ENCODE results near the gene TIPRL.
"Not testable (repeated sequence)": the region's sequence is repeated elsewhere in the genome, so short reads cannot be mapped to it uniquely, and the experiment has no call there.

Gene TIPRL

DNA sequence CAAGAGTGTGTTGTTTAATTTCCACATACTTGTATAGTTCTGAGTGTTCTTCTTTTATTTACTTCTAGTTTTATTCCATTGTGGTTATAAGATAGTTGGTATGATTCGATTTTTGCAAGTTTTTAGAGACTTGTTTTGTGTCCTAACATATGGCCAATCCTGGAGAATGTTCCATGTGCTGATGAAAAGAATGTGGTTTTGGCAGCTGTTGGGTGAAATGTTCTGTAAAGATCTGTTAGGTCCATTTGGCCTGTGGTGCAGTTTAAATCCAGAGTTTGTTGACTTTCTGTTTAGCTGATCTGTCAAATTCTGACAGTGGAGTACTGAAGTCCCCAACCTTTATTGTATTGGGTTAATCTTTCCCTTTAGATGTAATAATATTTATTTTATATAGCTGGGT, 19.5 kb upstream of the TIPRL start:
- no peak for DNase-seq (ENCODE audit: low read depth)

DNA sequence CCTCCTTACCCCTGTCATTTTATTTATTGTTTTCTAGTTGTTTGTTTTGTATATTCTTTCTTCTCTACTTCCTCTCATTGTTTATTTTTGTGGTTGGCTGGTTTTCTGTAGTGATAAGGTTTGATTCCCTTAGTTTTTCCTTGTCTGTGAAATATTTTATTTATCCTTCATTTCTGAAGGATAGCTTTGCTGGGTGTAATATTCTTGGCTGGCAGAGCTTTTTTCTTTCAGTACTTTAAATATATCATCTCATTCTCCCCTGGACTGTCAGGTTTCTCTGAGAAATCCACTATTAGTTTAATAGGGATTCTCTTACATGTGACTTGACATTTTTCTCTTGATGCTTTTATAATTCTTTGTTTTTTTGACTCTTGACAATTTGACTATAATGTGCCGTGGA, 18.8 kb upstream of the TIPRL start:
- DNase-seq (ENCODE audit: low read depth) = no peak

DNA sequence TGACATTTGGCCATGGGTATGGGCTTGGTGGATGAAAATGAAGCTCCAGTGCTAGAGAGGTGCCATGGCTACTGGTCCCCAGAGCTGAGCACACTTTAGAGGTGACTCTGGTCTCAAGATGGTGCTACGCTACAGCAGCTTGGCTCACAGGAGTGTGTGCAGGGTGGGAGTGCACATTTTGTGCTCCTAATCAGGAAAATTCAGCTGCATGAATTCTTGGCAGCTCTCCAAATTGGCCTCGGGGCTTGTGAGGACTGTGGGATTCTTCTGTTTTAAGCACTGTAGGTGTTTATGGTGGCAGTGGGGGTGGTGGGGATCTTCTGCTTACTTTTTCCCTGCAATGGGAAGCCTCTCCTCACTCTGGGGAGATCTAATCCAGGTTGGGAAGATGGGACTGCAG, 17.3 kb upstream of the TIPRL start:
- no peak for DNase-seq (ENCODE audit: low read depth)

DNA sequence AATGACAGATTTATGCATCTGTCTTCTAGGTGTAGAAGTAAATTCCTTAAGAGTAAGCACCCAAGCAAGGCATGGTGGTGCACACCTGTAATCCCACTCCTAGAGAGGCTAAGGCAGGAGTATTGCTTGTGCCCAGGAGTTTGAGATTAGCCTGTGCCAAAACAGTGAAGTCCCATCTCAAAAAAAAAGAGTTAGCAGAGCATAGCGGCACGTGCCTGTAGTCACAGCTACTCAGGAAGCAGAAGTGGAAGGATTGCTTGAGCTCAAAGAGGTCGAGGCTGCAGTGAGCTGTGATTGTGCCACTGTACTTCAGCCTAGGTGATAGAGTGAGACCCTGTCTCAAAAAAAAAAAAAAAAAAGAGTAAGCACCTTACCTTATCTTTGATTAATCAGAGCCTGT, 15.1 kb upstream of the TIPRL start:
- no peak for DNase-seq (ENCODE audit: low read depth)

DNA sequence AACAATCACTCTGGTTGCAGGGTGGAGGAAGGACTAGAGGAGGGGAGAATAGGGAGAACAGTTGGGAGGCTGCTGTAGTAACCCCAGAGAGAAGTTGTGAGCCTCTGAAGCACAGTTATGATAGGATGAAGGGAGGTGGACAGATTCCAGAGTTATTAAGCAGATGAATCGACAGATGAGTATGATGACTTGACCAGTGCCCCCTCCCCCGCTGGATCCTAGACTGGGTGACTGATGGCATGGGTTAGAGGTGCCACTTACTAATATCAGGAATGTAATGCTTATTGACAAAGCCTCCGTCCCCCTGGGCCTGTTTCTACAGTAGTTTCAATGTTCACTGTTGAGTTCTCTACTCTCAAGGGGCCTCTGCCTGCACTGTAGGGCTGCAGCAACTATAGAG, 14.0 kb upstream of the TIPRL start:
- DNase-seq (ENCODE audit: low read depth) = no peak

DNA sequence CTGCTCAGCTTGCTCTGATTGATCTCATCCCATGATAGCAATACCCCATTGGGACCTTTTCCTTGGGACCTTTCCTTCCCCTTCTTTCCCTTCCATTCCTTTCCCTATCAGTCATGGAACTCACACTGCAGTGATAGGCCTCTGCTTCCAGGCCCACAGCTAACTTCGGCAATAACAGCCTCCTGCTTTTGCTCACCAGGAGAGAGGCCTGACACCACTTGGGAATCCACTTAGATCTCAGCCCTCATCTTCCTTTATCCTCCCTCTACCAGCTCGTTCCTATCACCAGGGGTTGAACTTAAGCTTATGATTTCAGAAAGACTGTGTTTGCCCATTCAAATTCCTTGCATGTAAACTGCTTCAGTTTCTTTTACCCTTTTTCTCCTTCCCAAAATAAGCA, 11.0 kb upstream of the TIPRL start:
- no peak for DNase-seq (ENCODE audit: low read depth)

DNA sequence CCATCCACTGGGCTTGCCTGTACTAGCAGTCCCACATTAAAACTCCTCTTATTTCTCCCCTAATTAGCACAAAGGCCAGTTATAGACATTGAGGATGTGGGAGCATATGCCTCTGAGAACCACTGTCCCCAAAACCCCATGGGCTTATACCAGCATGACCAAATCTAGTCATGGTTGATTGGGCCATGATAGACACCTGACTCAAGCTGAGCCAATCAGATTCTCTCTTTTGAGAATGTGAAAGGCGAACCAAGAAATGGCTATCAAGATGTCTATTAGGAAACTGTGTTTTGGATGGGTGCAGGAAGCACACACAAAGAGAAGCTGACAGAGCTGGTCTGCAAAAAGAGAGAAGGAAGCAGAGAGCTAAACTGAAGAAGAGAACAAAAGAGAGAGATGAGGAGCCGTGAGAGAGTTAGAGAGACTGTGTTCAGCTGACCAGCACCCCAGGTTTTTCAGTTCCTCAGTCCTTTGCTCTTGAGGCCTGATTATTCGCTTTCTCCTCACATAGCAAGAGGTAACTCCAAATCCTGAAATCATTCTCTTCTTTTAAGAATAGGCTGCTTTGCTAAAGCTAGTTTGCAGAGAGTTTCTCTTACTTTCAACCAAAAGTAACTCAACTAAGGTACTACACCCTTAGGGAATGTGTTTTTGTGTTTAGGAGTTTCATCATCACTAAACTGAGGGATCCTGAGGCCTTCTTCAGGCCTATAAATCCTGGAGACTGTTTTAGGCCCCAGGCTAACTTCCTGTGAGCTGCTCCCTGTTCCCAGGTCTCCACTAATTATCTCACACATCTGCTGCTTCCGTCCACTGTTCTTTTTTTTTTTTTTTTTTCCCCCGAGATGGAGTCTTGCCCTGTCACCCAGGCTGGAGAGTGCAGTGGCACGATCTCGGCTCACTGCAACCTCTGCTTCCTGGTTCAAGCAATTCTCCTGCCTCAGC, 7.9 kb upstream of the TIPRL start:
- no peak for DNase-seq (ENCODE audit: low read depth)

DNA sequence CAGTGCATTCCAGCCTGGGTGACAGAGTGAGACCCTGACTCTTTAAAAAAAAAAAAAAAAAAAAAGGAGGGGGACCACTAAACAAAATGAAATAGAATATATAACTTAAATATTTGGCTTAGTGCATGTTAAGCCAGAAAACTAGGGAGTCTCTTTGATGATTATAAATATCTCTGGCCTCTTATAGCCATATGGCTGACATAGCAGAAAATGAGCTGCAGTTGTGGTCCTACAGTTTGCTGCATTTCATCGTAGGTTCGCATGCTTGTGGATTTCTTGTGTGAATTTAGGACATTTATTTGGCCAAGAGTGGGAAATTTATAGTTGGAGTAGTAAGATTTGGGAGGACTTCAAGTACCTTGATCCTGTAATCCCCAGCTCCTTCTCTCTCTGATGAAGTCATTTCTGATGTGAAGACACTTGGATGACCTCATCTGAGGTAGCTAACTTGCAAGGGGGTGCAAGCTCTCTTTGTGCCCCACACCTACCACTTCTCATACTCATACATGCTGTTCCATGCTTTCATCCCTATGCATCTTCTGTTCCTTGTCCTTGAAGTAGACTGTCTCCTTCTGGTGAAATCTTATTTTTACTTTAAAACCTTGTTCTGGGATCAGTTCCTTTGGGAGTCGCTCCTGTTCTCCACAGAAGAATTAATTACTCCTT, 6.4 kb upstream of the TIPRL start:
- DNase-seq (ENCODE audit: low read depth) = no peak

DNA sequence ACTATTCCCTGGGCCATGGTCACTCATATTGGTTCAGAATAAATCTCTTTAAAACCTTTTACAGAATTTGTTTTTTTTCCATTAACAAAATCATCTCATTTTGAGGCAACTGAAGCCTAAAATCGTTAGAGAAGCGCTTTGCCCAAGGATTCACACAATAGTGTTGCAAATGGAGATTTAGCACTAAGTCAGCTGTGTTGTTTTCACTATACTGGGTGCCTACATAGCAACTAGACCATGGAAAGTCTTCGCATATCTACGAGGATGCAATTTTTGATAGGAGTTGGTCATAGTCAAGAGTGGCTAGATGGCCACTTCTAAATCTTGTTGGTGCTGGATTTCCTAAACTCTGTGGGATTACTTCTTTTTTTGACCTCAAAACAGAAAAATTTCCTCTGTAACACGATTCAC, 530 bp upstream of the TIPRL start:
- DNase-seq (ENCODE audit: low read depth) = no peak

DNA sequence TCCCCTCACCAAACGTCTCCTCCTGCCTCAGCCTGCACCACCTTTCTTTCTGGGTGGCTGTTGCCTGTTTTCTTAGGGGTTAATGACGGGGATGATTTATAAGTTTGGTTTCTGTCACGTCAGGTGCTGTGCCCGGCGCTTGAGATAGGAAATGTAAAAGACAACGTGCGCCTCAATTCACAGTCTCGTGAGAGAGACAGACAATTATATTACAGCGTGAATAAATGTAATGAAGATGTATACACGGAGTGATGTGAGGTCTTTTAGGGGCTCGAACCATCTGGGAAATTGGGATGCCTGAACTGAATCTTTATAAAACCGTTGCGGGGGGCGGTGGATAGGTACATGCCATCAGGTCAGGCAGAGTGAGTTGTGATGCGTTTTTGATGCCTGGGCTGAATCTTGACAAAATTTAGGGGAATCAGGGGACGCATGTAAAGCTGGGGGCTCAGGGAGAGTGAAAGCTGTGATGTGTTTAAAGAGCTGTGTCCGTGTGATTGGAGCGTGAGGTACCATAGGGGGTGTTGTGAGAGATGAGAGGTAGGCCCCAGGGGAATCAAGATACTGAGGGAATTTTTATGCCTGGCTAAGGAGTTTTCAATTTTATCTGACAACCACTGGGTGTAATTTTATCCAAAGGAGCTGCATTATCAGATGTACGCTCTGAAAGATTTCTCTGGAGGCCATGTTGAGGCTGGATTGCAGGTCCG, 831 bp downstream of the TIPRL start:
- no peak for DNase-seq (ENCODE audit: low read depth)

DNA sequence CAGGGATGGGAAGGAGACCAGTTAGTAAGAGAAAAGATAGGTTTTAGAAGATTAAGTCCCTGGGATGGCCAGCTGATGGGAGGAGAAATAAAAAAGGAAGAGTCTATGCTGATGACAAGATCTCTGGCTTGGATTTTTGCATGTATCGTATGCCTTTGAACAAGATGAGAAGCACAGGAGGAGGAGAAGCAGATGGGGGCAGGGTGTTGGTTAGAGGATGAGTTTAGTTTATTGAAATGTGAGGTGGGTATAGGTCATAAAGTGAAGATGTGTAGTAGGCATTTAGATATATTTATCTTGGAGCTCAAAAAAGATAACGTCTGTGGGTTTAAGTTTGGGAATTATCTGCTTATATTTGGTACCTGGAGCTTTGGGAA, 1.4 kb downstream of the TIPRL start:
- no peak for DNase-seq (ENCODE audit: low read depth)

DNA sequence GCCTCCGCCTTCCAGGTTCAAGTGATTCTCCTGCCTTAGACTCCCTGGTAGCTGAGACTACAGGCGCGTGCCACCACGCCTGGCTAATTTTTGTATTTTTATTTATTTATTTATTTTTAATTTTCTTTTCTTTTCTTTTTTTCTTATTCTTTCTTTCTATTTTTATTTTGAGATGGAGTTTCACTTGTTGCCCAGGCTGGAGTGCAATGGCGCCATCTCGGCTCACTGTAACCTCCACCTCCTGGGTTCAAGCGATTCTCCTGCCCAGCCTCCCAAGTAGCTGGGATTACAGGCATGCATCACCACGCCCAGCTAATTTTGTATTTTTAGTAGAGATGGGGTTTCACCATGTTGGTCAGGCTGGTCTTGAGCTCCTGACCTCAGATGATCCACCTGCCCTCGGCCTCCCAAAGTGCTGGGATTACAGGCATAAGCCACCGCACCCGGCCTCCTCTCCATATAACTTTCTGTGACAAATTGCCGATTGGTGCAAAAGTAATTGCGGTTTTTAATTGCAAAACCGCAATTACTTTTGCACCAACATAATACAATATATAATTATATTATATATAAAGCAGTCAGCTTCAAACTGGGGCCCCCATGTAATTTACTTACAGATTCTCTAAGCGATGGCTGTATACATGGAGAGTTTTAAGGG, 2.4 kb downstream of the TIPRL start:
- DNase-seq (ENCODE audit: low read depth) = not testable (repeated sequence)

DNA sequence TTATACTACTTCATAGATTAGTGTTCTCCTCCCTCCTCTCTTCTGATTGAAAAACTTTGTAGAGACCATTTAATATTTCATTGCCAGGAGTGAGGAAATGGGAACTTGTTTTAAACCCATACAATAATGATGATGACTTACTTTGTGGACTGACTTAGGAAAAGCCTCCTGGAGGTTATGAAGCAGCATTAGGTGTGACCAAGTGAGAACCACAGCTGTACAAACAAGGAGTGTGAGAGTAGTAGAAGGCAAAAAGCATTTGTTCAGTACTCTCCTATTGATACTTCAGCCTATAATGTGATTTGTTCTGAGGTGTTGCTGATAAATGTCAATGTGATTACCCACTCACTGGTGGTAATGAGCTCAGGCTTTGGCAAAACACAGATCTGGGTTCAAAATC, 8.4 kb downstream of the TIPRL start:
- DNase-seq (ENCODE audit: low read depth) = no peak

DNA sequence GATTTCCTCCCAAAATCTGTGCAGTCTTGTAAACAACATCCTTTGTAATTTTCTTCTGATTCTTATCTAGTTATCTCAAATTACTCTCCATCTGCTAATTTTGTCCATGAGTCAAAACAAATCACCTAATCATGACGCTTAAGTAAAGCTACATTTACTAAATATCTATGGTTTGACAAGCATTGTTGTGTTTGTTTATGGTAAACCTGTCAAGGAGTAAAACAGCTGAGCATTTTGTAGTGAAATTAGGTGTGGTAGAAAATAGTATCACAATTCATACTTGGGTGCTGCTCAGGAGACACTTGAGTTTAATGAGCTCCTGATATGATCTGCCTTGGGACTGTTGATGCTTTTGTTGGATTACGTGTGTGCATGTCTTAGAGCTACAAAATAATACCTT, 11.6 kb downstream of the TIPRL start:
- no peak for DNase-seq (ENCODE audit: low read depth)

DNA sequence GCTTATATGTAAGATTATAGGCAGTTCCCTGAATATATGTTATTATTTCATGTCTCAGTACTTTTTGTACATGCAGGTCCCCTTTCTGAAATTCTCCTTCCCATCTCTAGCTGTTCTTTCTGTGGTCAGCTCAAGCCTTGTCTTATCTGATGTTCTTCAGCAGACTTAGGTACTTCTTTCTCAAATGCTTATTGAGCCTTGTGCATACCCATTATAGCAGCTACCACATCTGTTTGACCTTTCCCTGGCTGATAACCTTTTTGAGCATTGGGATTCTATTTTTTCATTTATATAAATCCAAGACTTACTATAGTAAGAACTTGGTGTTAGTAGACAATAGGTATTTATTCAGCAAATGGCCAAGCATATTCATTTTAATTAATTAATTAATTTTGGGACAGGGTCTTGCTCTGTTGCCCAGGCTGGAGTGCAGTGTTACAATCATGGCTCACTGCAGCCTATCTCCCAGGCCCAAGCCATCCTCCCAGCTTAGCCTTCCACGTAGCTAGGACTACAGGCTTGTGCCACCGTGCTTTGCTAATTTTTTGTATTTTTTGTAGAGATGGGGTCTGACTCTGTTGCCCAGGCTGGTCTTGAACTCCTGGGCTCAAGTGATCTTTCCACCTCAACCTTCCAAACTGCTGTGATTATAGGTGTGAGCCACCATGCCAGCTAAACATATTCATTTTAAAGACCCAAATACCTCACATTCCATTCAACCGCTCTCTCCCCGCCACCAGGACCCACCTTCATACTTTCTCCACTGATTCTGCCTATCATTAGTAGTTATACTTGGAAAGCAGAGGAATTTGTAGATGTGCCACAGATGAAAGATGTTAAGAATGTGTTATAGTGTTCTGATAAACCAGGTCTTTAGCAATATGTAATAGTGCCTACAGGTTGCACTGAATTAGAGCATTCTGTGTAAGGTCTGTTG, 16.7 kb downstream of the TIPRL start:
- no peak for DNase-seq (ENCODE audit: low read depth)

DNA sequence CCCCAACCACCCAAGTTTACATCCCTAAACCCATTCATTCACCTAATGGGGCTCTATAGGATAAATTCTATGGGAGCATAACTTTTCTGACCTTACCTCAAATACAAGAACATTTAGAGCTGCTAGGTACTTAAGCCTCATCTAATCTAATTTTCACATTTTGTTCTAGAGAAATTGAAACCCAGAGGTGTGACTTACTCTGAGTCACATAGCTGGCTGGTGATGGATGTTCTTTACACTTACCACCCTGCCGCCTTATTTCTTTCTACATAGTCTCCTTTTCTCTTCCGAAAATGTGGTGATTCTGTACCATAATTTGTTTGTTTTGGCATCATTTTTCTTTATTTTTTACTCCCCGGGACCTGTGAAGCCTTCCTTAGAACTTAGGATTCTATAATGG, 20.3 kb downstream of the TIPRL start:
- DNase-seq (ENCODE audit: low read depth) = no peak

DNA sequence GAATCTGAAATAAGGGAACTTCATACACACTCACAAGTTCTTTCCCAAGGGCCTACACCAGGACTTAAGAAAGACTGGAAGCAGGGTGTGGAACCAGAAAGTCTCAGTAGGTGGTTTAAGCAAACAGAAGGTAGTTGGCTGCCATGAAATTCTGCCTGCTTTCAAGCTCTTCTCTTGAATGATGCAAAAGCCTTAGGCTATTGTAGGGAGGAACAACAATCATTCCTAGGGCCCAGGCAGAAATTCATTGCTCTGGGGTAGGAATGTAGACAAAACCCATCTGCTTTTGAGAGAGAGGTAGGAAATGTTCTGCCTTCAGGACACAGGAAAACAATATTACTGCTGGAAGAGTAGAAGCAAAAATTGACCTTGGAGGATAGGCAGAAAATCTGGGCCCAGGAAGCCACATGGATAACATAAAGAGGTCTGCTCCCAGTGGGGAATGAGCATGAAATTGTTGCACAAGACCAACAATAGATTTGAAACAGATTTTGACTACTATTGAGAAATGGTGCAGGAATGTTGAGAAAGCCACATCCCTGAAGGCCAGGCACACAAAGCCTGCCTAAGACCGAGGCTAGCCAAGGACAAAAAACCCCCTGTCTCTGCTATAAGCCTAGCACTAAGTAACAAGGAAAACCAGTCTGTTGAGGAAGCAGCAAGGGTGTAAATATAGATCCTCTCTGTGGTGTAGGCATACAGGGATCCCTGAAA, 24.3 kb downstream of the TIPRL start:
- no peak for DNase-seq (ENCODE audit: low read depth)

DNA sequence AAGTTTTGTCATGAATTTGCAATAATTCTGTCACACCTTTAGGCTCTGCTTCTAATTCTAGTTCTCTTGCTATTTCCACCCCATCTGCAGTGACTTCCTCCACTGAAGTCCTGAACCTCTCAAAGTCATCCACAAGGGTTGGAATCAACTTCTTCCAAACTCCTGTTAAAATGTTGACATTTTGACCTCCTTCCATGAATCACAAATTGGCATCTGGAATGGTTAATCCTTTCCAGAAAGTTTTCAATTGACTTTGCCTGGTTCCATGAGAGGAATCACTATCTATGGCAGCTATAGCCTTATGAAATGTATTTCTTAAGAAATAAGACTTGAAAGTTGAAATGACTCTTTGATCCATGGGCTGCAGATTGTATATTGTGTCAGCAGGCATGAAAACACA, 27.3 kb downstream of the TIPRL start:
- DNase-seq (ENCODE audit: low read depth) = no peak

DNA sequence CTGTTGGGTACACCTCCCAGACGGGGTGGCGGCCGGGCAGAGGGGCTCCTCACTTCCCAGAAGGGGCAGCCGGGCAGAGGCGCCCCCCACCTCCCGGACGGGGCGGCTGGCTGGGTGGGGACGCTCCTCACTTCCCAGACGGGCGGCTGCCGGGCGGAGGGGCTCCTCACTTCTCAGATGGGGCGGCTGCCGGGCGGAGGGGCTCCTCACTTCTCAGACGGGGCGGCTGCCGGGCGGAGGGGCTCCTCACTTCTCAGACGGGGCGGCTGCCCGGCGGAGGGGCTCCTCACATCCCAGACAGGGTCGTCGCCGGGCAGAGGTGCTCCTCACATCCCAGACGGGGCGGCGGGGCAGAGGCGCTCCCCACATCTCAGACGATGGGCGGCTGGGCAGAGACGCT, 28.9 kb downstream of the TIPRL start:
- DNase-seq (ENCODE audit: low read depth) = not testable (repeated sequence)

DNA sequence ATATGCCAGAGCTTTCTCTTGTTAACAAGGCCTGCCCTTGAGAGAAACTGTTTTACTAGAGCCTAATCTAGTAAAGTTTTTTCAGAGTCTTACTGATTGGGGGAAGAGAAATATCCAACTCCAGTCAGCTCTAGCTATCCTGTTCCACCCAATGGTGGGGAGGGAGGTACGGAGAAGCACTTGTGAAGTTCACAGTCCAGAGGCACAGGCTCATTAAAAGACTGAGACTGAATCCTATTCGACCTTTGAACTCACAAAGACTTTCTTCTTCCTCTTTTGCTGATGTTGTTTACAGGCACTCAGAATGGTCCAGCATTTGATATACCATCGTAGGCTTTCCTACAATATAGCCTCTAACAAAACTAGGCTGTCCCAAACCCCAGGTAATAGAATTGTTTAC, 31.6 kb downstream of the TIPRL start:
- DNase-seq (ENCODE audit: low read depth) = no peak

DNA sequence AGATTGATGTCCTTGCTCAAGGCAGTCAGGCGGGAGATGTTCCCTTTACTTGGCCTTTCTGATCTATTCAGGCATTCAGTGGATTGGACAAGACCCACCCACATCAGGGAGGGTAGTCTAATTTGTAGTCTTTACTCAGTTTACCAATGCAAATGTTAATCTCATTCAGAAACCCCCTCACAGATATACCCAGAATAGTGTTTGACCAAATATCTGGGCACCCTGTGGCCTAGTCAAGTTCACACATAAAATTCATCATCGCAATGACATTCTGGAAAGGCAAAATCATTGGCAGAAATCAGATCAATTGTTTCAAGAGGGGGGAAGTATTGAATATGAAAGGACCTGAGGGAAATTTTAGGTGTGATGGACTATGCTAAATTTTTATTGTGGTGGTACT, 34.6 kb downstream of the TIPRL start:
- DNase-seq (ENCODE audit: low read depth) = no peak
